Measurements from ENCODE around the gene GRIP2.

DNA sequence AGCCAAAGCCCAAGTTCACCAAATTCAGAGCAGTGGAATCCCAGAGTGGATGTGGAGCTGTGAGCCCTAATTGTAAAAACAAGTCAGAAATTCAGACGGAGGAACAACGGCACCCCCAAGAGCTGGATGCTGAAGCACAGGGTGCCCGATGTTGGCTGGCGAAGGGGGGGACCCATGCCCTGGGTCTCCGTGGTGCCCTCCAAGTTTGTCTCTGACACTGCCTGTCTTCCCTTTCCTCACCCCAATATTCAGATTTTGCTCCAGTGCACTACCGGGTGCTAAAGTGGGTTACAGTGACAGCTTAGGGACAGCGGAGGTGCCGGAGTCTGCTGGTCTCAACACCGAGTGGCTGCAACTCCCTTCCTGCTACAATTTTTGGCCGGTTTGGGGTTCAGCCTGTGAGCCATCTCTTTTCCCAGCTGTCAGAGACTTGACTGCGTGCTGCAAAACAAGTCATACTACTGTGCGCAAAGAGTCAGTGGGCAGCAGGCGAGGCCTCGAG lies 6.6 kb downstream of the GRIP2 start:
- TF ChIP-seq, protein P1, sequence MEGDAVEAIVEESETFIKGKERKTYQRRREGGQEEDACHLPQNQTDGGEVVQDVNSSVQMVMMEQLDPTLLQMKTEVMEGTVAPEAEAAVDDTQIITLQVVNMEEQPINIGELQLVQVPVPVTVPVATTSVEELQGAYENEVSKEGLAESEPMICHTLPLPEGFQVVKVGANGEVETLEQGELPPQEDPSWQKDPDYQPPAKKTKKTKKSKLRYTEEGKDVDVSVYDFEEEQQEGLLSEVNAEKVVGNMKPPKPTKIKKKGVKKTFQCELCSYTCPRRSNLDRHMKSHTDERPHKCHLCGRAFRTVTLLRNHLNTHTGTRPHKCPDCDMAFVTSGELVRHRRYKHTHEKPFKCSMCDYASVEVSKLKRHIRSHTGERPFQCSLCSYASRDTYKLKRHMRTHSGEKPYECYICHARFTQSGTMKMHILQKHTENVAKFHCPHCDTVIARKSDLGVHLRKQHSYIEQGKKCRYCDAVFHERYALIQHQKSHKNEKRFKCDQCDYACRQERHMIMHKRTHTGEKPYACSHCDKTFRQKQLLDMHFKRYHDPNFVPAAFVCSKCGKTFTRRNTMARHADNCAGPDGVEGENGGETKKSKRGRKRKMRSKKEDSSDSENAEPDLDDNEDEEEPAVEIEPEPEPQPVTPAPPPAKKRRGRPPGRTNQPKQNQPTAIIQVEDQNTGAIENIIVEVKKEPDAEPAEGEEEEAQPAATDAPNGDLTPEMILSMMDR (IDR thresholded peaks at IDR 0.05), result no peak
- no peak for TF ChIP-seq EZH2 (IDR thresholded peaks at IDR 0.05)
